Tibial nerve (tissue), 4 donors: Measurements from ENCODE around the gene EML1. TPM values are rescaled to one million over a fixed set of nuclear protein-coding genes. Genes with fewer than 3 reads are reported as not detected.

ENCODE experiments used
- DNase-seq, 2 donors: peaks; one replicate each; pipeline ENCODE4 v3.0.0-alpha.2; 2019; ENCODE audit warnings: low spot score in 2 of 2
- H3K27ac ChIP-seq, 4 donors: fragments of 200-600 bp; sonication (generic) in 3 of 4; one replicate each; pipeline ENCODE4 v1.5.1; 2017 to 2019; ENCODE audit warnings: mild to moderate bottlenecking in 1 of 4
- H3K27me3 ChIP-seq, 2 donors: fragments of 200-600 bp; sonication (generic) in 1 of 2; one replicate each; pipeline versions ENCODE4 v1.5.1 to v1.6.0; 2017 to 2019
- H3K36me3 ChIP-seq, 3 donors: fragments of 200-600 bp; sonication (generic); one replicate each; pipeline ENCODE4 v1.5.1; 2018 to 2019
- H3K4me1 ChIP-seq, 4 donors: fragments of 200-600 bp; sonication (generic) in 3 of 4; one replicate each; pipeline ENCODE4 v1.5.1; 2017 to 2019
- H3K4me3 ChIP-seq, 4 donors: fragments of 200-600 bp; sonication (generic) in 3 of 4; one replicate each; pipeline ENCODE4 v1.5.1; 2017 to 2019; ENCODE audit warnings: mild to moderate bottlenecking in 1 of 4, moderate library complexity in 1 of 4
- H3K9me3 ChIP-seq, 4 donors: fragments of 200-600 bp; sonication (generic) in 3 of 4; one replicate each; pipeline ENCODE4 v1.5.1; 2017 to 2019
- EP300 ChIP-seq, 2 donors: sonication (generic); formaldehyde crosslinking; IDR thresholded peaks; one replicate each; pipeline ENCODE4 v1.6.1; 2017; ENCODE audit warnings: antibody characterized with exemption in 2 of 2, mild to moderate bottlenecking in 1 of 2
- POLR2A ChIP-seq, 2 donors: fragments of 450-650 bp; IDR thresholded peaks; one replicate each; pipeline ENCODE4 v1.6.1; 2017; ENCODE audit warnings: antibody characterized with exemption in 2 of 2, mild to moderate bottlenecking in 2 of 2, moderate library complexity in 2 of 2
- WGBS, 2 donors: methylation state at CpG; one replicate each; pipeline ENCODE4 v1.1.5; 2018; 5-methylcytosine and 5-hydroxymethylcytosine counted together
- total RNA-seq, 4 donors: library from RNA; depleted of rRNA; stranded (reverse); fragments of >200 nt; gene quantifications; one replicate each; pipeline ENCODE4 v1.1.0, GENCODE V29; 2016
- TF ChIP-seq, protein P1 (sequence below), 5 experiments: fragments of 200-600 bp in 3 of 5; fragments of 450-650 bp in 2 of 5; sonication (generic) in 3 of 5; IDR thresholded peaks; one replicate each; pipeline ENCODE4 v1.5.1; 2016 to 2019; ENCODE audit warnings: antibody characterized with exemption in 5 of 5, mild to moderate bottlenecking in 3 of 5, moderate library complexity in 2 of 5

The EML1 gene
- total RNA-seq, 4 donors from 2014 or later: 32.4 to 82.8 (median 55.2) TPM

- no peak for DNase-seq
Observed at GRCh38 chr14:99968191-99968920, 175.1 kb downstream of the EML1 start.

GRCh38 chr14:99968941-99969340 lies 175.7 kb downstream of the EML1 start:
- Histone ChIP-seq H3K27me3 (no peaks in the 10 kb centered on the region), H3K4me1 (peaks cover 0 to 30% (median 0%) of the 10 kb centered on the region in 4 donors), H3K4me3 (no peak overlapping the region), H3K9me3 (no peaks in the 10 kb centered on the region), H3K27ac (no peak overlapping the region), H3K36me3 (no peaks in the 10 kb centered on the region)
- 18 to 28% methylated on average over 5 of the region's 5 CpGs for WGBS, 2 donors
- DNase-seq: no peak
- TF ChIP-seq EP300 (IDR thresholded peaks at IDR 0.05) (no peak), POLR2A (IDR thresholded peaks at IDR 0.05) (no peak)
- TF ChIP-seq, protein P1, sequence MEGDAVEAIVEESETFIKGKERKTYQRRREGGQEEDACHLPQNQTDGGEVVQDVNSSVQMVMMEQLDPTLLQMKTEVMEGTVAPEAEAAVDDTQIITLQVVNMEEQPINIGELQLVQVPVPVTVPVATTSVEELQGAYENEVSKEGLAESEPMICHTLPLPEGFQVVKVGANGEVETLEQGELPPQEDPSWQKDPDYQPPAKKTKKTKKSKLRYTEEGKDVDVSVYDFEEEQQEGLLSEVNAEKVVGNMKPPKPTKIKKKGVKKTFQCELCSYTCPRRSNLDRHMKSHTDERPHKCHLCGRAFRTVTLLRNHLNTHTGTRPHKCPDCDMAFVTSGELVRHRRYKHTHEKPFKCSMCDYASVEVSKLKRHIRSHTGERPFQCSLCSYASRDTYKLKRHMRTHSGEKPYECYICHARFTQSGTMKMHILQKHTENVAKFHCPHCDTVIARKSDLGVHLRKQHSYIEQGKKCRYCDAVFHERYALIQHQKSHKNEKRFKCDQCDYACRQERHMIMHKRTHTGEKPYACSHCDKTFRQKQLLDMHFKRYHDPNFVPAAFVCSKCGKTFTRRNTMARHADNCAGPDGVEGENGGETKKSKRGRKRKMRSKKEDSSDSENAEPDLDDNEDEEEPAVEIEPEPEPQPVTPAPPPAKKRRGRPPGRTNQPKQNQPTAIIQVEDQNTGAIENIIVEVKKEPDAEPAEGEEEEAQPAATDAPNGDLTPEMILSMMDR (IDR thresholded peaks at IDR 0.05): no peak

More at GRCh38 chr14:99968191-99968920, 175.1 kb downstream of the EML1 start:
- TF ChIP-seq EP300 (IDR thresholded peaks at IDR 0.05): peak in 1 of 2 donors; percentile 26
- TF ChIP-seq POLR2A (IDR thresholded peaks at IDR 0.05): no peak
- H3K4me1 ChIP-seq: peaks cover 0 to 30% (median 0%) of the 10 kb centered on the region in 4 donors
- H3K4me3 ChIP-seq: no peak overlapping the region
- H3K27ac ChIP-seq: no peak overlapping the region
- WGBS, 2 donors: 65 to 68% methylated on average over 11 of the region's 11 CpGs
- H3K9me3 ChIP-seq: no peaks in the 10 kb centered on the region
- no peaks in the 10 kb centered on the region for H3K36me3 ChIP-seq
- no peaks in the 10 kb centered on the region for H3K27me3 ChIP-seq

DNA sequence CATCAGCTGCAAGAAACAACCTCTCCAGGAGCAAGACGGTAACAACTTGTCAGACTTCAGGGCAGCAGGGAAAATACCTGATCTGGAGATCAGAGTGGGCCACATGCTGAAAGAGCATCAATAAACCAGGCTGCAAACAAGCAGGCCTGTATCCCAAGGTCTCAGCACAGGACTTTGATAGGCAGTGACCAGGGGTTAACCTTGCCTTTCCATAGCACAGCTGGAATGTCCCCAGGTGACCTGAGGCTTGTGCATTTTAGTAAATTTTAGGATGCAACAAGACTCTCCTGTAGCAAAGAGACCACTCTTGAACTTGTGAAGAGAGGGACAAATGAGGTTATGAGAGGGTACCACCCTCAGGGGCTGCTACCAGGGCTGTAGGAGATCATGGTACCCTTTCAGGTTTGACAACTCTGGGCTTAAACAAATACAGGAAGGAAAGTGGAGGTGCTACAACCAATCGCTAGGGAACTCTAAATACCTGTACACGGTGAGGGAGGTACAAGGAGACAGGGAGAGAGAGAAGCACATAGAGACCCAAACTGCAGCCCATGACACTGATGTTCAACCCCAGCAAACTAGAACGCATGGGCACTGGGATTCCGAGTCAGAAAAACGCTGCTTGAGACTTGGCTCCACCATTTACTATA lies 176.6 kb downstream of the EML1 start:
- H3K4me3 ChIP-seq: no peak overlapping the region
- no peak overlapping the region for H3K27ac ChIP-seq
- 82 to 86% methylated on average over 6 of the region's 6 CpGs for WGBS, 2 donors
- peaks cover 0 to 4% (median 0%) of the 10 kb centered on the region in 4 donors for H3K9me3 ChIP-seq
- TF ChIP-seq POLR2A (IDR thresholded peaks at IDR 0.05) (no peak), EP300 (IDR thresholded peaks at IDR 0.05) (no peak)
- TF ChIP-seq, protein P1 (IDR thresholded peaks at IDR 0.05): no peak
- no peak for DNase-seq
- H3K4me1 ChIP-seq: peaks cover 0 to 30% (median 0%) of the 10 kb centered on the region in 4 donors
- H3K27me3 ChIP-seq: no peaks in the 10 kb centered on the region
- no peaks in the 10 kb centered on the region for H3K36me3 ChIP-seq

DNA sequence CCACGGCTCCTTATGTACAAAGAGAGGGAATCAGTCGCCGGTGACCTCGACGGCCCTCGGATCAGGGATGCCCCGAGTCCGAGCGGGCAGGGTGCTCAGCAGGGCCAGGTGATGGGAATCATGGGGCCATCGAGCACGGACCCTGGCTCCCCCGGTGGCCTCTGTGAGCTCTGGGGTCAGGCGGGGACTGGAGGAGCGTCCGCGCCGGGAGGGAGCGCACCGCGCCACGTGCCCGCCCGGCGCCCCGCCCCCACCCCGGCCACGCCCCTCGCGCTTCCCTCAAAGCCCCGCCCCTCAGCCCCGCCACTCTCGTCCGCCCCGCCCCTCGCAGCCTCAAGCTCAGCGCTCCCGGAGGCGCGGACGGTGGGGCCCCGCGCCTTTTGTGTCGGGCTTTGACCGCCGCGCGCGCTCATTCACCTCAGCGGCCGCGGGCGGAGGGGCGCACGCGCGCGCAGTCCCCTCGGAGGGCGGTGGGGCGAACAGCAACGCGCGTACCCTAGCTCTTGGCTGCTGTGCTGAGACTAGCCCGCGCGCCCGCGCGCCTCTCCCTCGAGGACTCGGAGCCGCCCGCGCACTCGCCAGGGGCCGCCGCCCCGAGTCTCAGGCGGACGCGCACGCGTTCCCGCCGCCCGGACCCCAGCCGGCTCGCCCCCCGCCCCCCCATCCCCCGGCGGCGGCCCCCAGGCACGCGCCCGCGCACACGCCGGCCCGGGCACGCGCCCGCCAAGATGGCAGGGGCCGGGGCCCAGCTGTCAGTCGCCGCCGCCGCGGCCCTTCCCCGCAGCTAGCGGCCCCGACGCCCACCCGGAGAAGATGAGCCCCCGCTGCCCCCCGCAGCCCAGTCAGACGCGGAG lies 178.1 kb downstream of the EML1 start:
- no peaks in the 10 kb centered on the region for H3K27me3 ChIP-seq
- no peaks in the 10 kb centered on the region for H3K36me3 ChIP-seq
- TF ChIP-seq POLR2A (IDR thresholded peaks at IDR 0.05): peak in 1 of 2 donors; percentile 56
- TF ChIP-seq EP300 (IDR thresholded peaks at IDR 0.05): peak in 1 of 2 donors; percentile 64
- TF ChIP-seq, protein P1 (IDR thresholded peaks at IDR 0.05): peak in 1 of 5 experiments; percentile 40
- DNase-seq: peak; percentile 75 to 79
- peaks cover 0 to 18% (median 0%) of the 10 kb centered on the region in 4 donors for H3K9me3 ChIP-seq
- peaks cover 0 to 30% (median 0%) of the 10 kb centered on the region in 4 donors for H3K4me1 ChIP-seq
- H3K4me3 ChIP-seq: peak overlapping the region; percentile 59 to 90 (median 76)
- WGBS, 2 donors: 5 to 14% methylated on average over 25 to 27 of the region's 117 CpGs
- peak overlapping the region; percentile 39 to 89 (median 74) for H3K27ac ChIP-seq
